PC-3 (cell line): ENCODE data around the gene PTPRN2.

ENCODE experiments used
- CTCF ChIP-seq: fragments of 300-600 bp; sonication (generic); conservative IDR thresholded peaks from 2 replicates; pipeline ENCODE4 v1.5.1; 2017; ENCODE audit warnings: antibody characterized with exemption, low read depth, mild to moderate bottlenecking, low read length
- EZH2 ChIP-seq: fragments of 300-600 bp; sonication (generic); IDR thresholded peaks from one replicate; pipeline ENCODE4 v1.6.1; 2017; ENCODE audit warnings: antibody characterized with exemption, mild to moderate bottlenecking, low read length; ENCODE audit not compliant: unreplicated experiment
- EZH2phosphoT487 ChIP-seq: fragments of 300-600 bp; sonication (generic); IDR thresholded peaks from 2 replicates; pipeline ENCODE4 v1.6.1; 2018; ENCODE audit warnings: mild to moderate bottlenecking, antibody characterized with exemption, low read length, borderline replicate concordance

DNA sequence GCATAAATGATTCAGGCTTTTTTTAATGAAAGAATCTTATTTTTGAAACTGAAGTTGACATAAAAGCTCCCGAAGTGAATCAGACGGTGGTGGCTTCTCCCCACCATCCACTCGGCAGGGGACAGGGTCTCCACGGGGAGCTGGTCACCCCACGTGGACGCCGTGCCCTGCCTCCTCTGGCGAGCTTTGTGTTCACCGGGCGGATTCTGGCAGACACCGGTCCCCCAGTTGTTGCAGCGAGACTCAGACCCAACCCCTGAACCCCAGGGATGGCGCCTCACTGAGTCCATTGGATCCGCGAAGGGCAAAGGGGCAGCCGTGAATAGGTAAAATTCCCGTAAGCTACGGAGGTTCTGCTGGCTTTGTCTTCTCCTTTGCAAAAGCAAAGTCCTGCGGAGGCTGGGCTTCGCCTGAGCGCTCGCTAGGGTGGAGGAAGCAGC, 38.4 kb downstream of the PTPRN2 start:
- TF ChIP-seq CTCF (no peak), EZH2 (no peak), EZH2phosphoT487 (no peak)
